Glomerular visceral epithelial cell (primary cell): ENCODE data around the gene EIF2S1.
A peak's percentile ranks its signal among the peaks of the same experiment; 100 is the strongest.
"Not testable (repeated sequence)": the region's sequence is repeated elsewhere in the genome, so short reads cannot be mapped to it uniquely, and the experiment has no call there.

Source experiments
- DNase-seq: peaks from one replicate; pipeline ENCODE4 v3.0.0-alpha.2; 2016; ENCODE audit errors: extremely low spot score

EIF2S1 gene

DNA sequence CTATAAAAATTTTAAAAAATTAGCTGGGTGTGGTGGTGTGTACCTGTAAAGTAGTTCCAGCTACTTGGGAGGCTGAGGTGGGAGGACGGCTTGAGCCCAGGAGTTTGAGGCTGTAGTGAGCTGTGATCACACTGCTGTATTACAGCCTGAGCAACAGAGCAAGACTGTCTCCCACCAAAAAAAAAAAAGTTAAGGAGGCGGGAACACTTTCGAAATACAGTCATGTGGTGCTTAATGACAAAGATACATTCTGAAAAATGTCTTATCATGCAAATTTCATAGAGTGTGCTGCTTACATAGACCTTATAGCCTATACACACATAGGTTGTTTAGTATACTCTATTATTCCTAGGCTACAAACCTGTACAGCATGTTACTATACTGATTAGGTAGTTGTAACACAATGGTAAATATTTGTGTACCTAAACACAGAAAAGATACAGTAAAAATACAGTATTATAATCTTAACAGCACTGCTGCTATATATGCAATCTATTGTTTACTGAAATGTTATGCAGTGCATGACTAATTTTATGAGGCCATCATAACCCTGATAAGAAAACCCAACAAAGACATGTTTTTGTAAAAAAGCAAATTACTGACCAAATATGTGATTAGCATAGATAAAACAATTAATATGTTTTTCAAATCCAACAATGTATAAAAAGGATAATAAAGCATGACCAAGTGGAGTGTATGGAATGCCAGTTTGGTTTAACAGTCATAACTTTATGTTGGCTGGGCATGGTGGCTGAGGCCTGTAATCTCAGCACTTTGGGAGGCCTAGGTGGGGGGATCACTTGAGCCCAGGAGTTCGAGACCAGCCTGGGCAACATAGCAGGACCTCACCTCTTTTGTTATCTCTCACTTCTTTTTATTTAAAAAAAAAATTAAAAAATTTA is 11.4 kb downstream of the EIF2S1 start:
- no peak for DNase-seq

- DNase-seq = no peak
These were observed 12.7 kb downstream of the EIF2S1 start for GRCh38 chr14:67372833-67373232.

- DNase-seq = no peak
These were observed 13.2 kb downstream of the EIF2S1 start for GRCh38 chr14:67373347-67373746.

- no peak for DNase-seq
These were observed 17.8 kb downstream of the EIF2S1 start for GRCh38 chr14:67377916-67378315.

GRCh38 chr14:67385120-67385519 is 25.0 kb downstream of the EIF2S1 start:
- DNase-seq = no peak

DNA sequence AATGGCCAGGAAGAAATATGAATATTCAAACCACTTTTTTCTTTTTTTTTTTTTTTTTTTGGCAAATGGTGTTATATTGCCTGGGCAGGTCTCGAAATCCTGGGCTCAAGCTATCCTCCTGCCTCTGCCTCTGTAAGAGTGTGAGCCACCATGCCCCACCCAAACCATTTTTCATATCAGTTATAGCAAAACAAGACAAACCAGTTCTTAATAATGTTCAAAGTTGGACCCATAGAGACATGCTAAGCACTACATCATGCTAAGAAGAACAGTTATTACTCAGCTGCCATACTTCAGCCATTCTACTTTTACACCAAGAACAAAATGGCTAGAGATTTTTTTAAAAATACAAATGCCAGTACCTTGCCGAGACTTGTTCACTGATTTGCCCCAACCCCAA is 25.5 kb downstream of the EIF2S1 start:
- DNase-seq = no peak

DNA sequence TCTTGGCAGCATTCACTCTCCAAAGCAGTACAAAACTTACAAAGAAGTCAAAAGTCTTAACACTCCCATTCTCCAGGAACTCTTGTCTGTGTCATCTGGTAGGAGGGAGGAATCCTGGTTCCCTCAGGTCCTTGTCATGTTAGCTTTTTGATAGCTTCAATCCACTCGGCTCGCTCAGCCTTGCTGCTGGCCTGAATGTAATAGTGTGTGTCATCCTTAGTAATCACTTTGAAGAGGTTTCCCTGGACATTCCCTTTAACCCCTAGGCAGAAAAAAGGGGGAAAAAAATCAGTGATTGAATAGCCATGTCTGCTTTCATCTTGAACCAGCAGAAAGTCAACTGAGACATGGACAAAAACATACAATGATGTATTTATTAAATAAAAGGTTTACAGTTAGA is 27.1 kb downstream of the EIF2S1 start:
- peak; percentile 24 for DNase-seq

- no peak for DNase-seq
These were observed 29.1 kb downstream of the EIF2S1 start for GRCh38 chr14:67389275-67389674.

GRCh38 chr14:67389811-67390534 is 29.8 kb downstream of the EIF2S1 start:
- DNase-seq = no peak

GRCh38 chr14:67391268-67391667 is 31.1 kb downstream of the EIF2S1 start:
- no peak for DNase-seq

DNA sequence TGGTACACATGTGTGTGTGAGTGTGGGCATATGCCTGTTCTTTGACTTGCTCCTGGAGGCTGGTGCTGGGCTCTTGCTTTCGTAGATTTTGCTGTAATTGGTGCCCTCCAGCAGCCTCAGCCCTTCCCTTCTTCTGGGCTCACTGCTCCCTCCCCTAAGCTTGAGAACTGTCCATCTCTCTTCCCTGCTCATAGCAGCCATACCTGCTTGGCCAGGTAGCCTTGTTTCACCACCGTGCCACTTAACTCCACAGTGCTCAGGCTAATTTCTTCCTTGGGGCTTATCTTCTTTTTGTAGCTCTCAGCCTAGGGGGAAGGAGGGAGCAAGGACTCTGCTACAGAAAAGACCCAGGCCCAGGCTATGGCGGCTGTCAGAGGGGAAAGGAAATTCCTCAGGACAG is 32.0 kb downstream of the EIF2S1 start:
- no peak for DNase-seq

- DNase-seq = no peak
These were observed 32.7 kb downstream of the EIF2S1 start for GRCh38 chr14:67392800-67393199.

DNA sequence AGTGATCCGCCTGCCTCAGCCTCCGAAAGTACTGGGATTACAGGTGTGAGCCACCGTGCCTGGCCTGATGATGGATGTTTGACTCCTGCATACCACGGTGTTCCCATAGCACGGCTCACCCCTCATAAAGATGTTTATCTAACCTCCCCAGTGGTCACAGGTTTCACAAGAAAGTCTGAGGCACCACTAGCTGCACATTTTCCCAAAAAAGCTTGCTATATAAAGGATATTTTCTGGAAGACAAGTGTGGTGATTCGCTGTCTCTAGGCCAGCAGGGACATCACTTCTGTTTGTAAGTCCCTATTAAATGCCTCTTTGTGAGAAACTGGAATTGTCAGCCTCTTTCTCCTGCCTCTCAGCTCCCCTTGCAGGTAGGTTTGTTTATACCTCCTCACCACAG is 33.6 kb downstream of the EIF2S1 start:
- DNase-seq = no peak

DNA sequence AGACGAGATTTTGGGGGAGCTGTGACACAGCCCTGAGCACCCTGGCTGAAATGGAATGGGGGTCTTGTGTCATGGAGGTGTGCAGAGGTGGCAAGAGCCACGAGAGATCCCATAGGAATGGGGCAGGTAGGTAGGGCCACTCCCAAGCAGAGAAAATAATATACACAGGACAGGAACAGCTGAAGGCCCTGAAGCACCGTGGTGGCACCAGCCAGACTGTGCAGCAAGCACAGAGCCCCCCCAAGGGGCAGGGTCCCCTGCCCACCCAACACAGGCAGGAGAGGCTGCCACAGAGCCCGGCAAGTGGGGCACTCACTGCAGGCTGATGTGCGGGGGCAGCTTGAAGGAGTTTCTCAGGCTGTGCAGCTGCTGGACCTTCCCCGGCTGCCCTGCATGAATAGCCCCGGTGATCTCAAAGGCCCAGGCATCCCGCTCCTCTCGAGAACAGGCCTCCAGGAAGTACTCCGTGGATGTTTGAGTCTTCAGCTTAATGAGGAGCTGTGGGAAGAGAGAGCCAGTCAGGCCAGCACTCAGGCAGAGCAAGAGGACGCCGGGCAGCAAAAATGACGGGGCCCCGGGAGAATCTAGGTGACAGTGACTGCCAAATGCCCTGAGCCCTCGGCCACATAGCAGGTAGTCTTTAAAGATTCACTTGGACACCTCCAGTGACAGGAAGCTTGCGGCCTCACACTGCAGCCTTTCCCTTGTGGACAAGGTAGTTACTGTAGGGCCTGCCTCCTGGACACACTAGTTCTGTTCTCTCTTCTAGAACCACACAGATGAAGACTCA is 35.2 kb downstream of the EIF2S1 start:
- DNase-seq = no peak

DNA sequence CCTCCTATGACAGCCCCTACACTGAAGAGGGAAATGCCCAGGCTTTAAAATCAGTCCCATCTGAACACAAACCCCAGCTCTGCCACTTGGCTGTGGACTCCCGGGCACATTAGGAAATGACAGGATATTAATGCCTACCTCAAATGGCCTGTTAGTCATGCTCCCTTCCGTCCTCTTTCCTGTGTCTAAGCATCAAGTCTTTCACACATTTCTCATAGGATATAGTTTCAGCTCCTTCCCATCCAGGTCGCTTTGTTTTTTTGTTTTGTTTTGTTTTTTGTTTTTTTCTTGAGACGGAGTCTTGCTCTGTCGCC is 35.7 kb downstream of the EIF2S1 start:
- no peak for DNase-seq

DNA sequence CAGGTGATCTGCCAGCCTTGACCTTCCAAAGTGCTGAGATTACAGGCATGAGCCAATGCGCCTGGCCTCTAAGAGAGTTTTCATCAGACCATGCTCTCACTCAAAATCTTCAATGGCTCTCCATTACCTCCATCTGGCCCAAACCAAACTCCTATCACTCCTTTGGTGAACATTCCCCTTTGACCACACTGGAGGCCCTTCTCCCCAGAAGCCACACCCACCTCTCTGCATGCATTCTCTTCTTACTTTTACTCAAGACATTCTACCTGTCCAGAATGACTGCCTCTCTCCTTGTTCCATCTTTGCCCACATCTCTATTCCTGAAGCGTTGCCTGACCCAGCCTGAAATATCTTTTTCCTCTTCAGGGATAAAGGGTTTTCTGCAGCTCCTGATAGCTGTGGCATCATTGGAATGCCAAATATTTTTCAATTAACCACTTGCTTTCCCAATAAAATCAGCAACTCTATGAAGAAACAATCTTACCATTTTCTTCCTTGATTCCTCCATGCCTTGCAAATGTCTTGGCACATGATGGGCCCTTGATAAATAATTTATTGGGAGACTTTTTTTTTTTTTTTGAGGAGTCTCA is 36.3 kb downstream of the EIF2S1 start:
- DNase-seq = peak; percentile 30

DNA sequence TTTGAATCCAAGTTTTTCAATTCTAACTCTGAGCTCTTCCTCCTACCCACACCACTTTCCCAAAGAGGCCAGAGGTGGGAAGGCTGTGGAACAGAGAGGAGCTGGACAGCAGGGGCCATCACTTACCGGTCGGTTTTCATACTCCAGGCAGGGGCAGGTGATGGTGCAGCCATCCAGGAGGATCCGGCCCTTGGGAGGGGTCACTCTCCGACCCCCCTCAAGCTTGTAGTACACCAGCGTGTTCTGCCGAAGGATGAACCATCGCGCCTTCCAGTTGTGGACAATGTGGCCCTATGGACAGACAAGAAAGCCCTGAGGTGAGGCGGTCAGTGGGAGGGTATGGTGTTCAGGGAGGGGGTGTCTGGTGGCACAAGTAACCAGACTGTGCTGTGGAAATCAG is 37.4 kb downstream of the EIF2S1 start:
- no peak for DNase-seq

GRCh38 chr14:67400434-67400833 is 40.3 kb downstream of the EIF2S1 start:
- no peak for DNase-seq

DNA sequence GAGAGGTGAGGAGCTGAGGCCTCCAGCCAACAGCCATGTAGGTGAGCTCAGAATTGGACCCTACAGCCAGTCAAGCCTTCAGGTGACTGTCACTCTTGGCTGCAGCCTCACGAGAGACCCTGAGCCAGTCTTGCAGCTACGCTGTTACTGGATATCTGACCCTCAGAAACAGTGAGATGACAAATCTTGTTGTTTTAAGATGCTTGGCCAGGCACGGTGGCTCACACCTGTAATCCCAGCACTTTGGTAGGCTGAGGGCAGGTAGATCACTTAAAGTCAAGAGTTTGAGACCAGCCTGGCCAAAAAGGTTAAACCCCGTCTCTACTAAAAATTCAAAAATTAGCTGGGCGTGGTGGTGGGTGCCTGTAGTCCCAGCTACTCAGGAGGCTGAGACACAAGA is 45.6 kb downstream of the EIF2S1 start:
- no peak for DNase-seq

DNA sequence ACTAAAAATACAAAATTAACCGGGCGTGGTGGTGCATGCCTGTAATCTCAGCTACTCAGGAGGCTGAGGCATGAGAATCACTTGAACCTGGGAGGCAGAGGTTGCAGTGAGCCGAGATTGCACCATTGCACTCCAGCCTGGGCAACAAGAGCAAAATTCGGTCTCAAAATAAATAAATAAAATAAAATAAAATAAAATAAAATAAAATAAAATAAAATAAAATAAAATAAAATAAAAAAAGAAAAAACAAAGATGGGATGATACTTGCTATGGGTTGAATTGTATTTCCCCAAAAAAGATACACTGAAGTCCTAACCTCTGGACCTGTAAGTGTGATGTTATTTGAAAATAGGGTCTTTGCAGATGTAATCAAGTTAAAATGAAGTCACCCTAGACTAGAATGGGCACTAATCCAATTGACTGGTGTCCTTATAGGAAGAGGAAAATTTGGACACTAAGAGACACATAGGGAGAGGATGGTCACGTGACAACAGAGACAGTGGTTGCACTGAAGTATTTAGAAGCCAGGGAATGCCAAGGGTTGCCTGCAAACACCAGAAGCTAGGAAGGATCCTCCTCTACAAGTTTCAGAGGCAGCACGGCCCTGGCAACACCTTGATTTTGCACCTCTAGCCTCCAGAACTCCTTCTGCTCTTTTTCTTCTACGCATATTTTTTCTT is 48.1 kb downstream of the EIF2S1 start:
- not testable (repeated sequence) for DNase-seq

DNA sequence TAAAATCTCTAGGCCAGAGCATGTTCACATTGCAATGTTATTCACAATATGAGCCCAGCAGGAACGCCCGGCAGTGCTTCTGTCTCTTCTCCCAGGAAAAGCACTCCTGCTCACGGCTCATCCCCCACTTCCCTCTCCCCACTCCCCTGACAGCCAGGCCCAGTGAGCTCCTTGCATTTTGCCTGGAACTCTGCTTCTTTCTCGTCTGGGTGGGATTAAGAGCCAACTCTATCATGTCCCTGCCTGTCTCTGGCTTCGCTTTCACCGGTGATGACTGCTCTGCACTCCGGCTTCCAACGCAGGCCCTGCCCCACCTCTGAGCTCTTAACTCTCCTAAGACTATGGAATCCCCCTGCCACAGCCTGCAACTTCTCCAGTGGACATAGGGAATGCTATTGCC is 49.3 kb downstream of the EIF2S1 start:
- DNase-seq = no peak

- no peak for DNase-seq
These were observed 50.2 kb downstream of the EIF2S1 start for GRCh38 chr14:67410313-67410712.
